AML-193 (cell line): ENCODE results near the gene TSGA10.
"Not testable (repeated sequence)": the region's sequence is repeated elsewhere in the genome, so short reads cannot be mapped to it uniquely, and the experiment has no call there.

Source experiments
- DNase-seq, 2 experiments: peaks; one replicate each; lab custom pipeline; 2025; lab: John Stamatoyannopoulos, UW

TSGA10 gene

DNA sequence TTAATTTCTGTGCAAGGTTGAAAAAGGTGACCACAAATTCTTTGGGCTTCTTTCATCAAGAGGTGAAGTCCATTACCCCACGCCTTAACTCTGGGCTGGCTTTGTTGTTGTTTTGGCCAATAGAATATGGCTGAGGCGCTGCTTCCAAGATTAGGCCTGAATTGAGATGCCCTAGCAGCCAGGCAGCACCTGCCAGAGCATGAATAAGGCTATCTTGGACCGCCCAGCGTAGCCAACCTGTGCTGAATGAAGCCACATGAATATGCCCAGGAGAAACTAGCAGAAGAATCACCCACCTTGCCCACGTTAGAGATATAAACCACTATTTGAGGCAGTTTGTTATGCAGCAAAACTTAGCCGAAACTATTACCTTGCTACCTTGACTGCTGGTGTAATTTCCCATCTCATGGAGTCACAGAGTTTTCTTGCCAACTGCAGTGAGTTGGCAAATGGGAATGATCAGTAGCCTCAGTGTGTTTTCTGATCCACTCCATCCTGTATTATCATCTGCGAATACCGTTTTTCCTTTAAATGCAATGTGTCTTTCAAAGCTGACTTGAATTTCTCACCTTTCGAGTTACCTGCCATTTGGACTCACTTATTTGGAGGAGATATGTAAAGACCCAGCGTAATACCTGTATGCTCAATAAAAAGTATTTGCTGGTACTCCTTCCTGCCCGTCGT lies 679 bp downstream of the TSGA10 start:
- DNase-seq, result no peak

DNA sequence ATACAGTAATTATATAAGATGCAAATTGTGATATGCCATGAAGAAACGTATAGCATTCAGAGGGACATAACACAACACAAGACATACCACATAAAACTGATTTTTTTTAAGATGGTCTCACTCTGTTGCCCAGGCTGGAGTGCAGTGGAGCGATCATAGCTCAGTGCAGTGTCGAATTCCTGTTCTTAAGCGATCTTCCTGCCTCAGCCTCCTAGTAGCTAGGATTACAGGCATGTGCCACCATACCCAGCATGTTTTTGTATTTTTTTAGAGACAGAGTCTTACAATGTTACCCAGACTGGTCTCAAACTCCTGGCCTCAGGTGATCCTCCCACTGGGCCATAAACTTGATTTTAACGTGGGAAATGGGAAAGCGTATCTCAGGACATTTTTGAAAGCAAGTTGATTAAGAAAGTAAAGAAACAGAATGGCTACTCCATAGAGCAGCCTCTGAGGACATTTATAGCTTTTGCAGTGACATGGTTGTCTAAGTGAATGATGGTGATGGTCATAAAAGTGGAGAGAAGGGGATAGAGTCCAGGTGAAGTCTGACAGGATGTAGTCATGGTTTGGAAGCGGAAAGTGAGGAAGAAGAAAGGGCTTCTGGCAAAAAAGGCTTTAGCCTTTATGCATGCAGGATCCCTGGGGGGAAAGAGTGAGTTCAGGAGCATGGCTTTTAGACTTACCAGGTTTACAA lies 2.4 kb downstream of the TSGA10 start:
- DNase-seq, result no peak

DNA sequence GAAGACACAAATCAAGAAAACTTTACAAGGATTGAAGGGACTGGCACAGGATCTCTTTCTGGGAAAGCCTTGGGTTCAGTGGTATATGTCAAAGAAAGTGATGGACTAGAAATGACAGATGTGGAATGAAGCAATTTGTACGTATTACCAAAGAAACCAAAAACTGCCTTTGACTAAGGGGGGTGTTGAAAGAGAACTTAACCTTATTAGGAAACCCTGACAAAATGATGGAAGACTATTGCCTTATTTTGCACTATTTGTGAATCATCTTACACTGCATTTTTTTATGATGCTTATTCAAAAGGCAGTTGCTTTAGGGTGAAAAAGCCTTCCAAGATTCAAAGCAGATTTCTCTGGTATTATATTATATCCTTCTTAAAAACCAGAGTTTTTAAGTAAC lies 4.0 kb downstream of the TSGA10 start:
- DNase-seq, result peak; percentile 91

- no peak for DNase-seq
Observed at GRCh38 chr2:99141110-99142108, 13.3 kb downstream of the TSGA10 start, which contains the start of gene C2orf15. C2orf15 (plus strand) TSS chr2:99141707; CDS start chr2:99150559, 8,852 bp downstream.

GRCh38 chr2:99140860-99141109 lies 14.0 kb downstream of the TSGA10 start:
- no peak for DNase-seq

DNA sequence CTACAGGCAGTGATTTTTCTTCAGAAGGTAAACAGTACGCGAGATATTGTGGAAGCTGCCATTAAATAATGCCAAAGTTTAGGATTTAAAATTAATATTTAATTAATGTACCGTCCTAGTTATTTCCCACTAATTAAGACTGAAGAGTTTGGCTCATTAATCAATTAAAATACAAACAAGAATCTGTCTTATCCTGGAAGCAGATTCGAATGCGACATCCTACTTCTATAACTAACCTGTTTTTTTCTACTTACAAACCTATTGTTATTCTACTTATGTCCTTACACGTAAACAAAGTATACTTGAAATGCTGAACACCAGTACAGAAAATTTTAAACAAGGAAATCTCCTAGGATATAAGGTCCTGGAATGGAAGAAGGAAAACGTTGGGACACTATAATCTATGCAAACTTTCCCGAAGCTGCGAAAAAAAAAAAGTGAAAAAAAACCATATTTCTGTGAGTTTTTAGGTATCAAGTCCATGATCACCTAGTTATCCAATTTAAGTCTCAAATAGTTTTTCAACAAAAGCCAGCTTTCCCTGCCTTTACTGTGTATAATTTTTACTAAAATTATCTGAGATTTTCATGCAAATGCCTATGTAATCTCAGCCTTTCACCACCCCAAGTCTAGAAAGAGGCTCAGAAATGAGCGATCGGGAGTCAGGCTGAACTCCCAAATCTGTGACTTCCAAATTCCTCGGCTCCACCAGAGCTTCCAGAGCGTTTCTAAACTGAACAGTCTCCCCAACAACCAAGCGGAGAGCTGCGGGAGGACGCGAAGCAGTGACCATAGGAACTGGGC lies 14.5 kb downstream of the TSGA10 start:
- DNase-seq, result no peak

DNA sequence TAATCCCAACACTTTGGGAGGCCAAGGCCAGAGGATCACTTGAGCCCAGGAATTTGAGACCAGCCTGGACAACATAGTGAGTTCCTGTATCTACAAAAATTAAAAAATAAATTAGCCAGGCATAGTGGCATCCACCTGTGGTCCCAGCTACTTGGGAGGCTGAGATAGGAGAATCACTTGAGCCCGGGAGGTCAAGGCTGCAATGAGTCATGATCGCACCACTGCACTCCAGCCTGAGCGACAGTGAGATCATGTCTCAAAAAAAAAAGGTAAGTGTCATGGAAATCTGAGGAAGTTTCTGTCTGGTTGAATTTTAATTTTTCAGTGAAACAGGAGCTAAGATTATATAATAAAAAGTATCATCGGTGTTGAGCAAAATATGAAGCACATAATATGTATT lies 15.7 kb downstream of the TSGA10 start:
- no peak for DNase-seq

DNA sequence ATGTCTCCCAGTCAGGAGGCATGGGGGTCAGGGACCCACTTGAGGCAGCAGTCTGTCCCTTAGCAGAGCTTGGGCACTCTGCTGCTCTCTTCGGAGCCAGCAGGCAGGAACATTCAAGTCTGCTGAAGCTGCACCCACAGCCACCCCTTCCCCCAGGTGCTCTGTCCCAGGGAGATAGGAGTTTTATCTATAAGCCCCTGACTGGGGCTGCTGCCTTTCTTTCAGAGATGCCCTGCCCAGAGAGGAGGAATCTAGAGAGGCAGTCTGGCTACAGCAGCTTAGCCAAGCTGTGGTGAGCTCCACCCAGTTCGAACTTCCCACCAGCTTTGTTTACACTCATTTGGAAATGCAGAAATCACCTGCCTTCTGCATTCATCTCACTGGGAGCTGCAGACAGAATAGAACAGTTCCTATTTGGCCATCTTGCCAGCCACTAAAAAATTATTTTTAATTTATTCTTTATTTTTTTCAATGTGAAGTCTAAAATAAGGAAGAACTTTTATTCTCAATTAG lies 19.6 kb downstream of the TSGA10 start:
- not testable (repeated sequence) for DNase-seq

GRCh38 chr2:99127981-99128380 lies 26.8 kb downstream of the TSGA10 start:
- peak in 1 of 2 experiments; percentile 17 for DNase-seq

DNA sequence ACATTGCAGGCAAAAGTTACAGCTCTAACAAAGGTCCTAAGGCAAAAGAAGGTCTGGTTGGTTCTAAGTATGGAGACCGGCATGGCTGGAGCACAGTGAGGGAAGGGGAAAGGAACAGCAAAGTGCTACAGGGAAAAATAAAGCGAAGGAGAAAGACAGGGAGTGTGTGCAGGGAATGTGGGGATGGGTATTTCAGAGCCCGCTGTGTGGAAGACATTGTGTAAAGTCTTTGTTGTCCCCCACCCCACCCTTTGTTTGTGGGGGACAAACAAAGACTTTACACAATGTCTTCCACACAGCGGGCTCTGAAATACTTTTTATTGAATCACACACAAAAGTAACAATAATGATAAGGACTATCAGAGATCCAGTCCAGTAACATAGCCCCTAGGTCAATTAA lies 42.1 kb downstream of the TSGA10 start:
- DNase-seq, result no peak

DNA sequence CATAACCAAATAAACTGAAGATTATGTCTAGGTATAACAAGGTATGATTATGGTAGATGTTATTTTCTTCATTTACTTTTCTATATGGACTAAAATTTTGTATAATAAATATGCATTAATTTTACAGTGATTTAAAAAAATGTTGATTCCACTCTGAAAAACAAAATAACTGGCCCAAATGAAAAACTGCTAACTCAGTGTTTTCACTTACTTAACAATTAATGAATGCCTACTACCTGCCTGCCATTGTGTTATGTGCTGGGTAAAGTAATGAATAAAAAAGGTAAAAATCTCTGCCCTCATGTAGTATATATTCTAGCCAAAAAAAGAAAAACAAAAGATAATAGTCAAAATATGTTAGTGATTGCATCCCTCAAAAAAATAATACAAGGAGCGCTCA lies 42.8 kb downstream of the TSGA10 start:
- DNase-seq, result no peak

DNA sequence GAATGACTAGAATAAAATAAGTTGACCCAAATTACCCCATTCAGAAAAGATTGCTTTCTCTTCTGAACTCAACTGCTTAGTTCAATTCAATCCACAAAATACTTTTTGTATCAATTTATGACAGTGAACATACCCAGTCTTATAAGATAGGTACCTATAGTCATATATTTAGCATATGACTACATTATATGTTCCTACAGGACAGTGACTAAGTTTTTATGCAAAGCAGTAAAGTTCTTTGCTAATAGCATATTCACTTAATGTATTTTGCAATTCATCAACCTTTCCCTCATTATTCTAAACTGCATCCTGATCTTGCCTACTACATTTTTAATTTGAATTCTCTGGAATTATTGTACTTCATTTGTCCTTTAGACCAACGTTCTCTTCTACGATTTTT lies 43.5 kb downstream of the TSGA10 start:
- no peak for DNase-seq

- DNase-seq, result peak; percentile 29 to 30
Observed at GRCh38 chr2:99106913-99107312, 47.8 kb downstream of the TSGA10 start.

- DNase-seq, result no peak
Observed at GRCh38 chr2:99104006-99104405, 50.7 kb downstream of the TSGA10 start.

GRCh38 chr2:99101697-99102096 lies 53.0 kb downstream of the TSGA10 start:
- peak; percentile 77 to 82 for DNase-seq

GRCh38 chr2:99096728-99097127 lies 58.0 kb downstream of the TSGA10 start:
- no peak for DNase-seq

GRCh38 chr2:99088017-99088416 lies 66.7 kb downstream of the TSGA10 start:
- DNase-seq, result peak; percentile 13 to 31

- DNase-seq, result no peak
Observed at GRCh38 chr2:99086385-99086784, 68.4 kb downstream of the TSGA10 start.

- peak; percentile 29 to 35 for DNase-seq
Observed at GRCh38 chr2:99085421-99085820, 69.3 kb downstream of the TSGA10 start.

DNA sequence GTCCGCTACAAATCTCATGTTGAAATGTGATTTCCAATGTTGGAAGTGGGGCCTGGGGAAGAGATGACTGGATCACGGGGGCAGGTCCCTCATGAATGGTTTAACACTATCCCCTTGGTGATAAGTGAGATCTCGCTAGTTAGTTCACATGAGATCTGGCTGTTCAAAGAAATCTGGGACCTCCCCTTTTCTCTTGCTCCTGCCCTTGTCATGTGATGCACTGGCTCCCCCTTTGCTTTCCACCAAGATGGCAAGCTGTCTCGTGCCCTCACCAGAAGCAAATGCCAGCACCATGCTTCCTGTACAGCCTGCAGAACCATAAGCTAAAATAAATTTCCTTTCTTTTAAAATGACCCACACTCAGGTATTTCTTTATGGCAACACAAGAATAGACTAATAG lies 70.5 kb downstream of the TSGA10 start:
- no peak for DNase-seq

- DNase-seq, result no peak
Observed at GRCh38 chr2:99081891-99082290, 72.9 kb downstream of the TSGA10 start.

DNA sequence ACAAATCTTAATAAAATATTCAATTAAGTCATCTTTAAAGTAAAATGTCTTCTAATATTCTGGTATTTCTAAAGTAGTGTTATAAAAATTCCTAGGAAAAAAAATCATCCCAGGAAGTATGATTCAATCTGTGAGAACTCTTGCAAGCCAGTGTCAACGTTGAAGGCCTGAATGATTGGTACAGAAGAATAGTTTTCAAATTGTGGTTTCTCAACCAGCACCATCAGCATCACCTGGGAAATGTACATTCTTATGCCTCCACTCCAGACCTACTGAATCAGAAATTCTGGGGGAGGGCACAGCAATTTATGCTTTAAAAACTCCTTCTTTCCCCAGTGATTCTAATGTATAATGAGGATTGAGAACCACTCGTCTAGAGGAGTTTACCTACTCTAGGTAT lies 75.5 kb downstream of the TSGA10 start:
- DNase-seq, result no peak
